ENCODE measurements around the gene TMTC1. TPM values are rescaled to one million over a fixed set of nuclear protein-coding genes. Genes with fewer than 3 reads are reported as not detected.
"Not testable (repeated sequence)": the region's sequence is repeated elsewhere in the genome, so short reads cannot be mapped to it uniquely, and the experiment has no call there.

The TMTC1 gene
- polyA plus RNA-seq, 3 donors, result 3.0 to 35.1 (median 19.2) TPM

DNA sequence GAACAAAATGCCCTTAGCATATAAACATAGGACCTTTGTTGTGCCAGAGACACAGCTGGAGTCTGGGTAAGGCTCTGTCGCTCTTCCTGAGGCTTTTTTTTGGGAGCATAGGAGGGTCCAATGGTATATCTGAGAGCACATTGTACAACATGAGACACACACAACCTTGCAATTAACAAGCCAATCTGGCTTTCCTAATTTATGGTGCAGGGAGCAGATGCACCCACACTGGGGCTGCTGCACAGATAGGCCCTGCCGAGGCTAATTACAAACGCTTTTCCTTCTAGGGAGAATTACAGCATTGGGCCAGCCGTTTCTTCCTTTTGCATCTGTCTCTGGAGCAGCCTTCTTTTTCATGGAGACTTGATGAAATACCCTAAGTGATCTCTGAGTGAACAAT lies 211.3 kb downstream of the TMTC1 start:
- no peak overlapping the region for H3K27ac ChIP-seq (ENCODE audit: low read depth, low read length)
- 82 to 93% (median 89%) methylated on average over 4 of the region's 4 CpGs for WGBS, 3 donors

DNA sequence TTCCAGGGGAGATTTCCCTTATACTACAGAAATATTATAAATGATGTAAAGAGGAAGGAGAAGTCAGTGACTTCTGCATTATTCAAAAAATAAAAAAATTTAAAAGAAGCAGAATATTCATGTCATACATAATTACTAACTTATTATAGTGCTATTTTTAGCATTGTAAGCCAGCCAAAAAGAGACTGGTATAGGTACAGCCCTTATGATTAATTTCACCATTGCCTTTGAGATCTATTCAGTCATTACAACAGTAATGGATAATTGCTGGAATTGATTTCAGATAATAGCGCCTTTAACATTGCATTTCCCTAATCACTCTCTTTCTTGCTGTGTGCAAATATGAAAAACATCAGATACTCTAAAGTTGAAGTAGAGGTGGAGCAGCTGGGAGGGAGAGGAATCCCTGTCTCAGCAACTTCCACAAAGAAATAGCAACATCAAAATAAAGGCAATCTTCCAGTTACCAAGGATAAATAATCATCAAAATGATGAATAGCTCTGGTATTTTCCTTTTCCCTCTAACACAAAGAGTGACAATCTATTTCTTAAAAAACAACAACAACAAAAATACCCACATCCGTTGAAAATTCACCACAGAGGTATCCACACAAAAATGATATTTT lies 214.5 kb downstream of the TMTC1 start:
- WGBS, 3 donors, result 56 to 67% (median 60%) methylated on average over 2 of the region's 2 CpGs

DNA sequence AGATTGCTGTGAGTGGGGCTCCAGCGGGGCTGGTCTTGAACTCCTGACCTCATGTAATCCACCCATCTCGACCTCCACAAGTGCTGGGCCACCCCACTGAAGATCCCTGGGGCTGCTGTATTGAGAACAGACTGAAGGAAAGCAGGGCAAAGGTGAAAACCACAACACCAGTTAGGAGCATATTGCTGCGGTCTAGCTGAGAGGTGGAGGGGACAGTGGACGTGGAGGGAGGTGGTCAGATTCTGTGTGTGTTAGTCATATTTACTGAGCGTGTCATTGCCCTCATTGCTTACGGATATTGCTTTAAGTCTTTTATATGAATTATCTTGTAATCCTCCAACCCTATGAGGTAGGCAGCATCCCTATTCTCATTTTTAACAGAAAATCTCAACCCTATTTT lies 217.3 kb downstream of the TMTC1 start:
- 71 to 82% (median 74%) methylated on average over 6 of the region's 6 CpGs for WGBS, 3 donors
- H3K27ac ChIP-seq (ENCODE audit: low read depth, low read length), result no peak overlapping the region

More for the DNA sequence above, 214.5 kb downstream of the TMTC1 start:
- H3K27ac ChIP-seq (ENCODE audit: low read depth, low read length), result no peak overlapping the region

DNA sequence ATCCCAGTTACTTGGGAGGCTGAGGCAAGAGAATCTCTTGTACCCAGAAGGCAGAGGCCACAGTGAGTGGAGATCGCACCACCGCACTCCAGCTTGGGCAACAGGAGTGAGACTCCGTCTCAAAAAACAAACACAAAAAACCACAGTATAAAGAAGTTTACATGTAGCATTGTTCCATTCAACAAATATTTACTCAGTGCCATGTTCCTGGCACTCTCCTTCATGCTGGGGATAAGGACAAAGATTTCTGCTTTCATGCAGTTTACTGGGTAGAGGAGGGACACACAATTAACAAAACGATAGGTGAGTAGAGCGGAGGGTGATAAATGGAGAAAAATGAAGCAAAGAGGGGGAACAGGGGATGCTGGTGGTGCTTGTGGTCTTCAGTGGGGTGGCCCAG lies 218.0 kb downstream of the TMTC1 start:
- 80 to 96% (median 92%) methylated on average over 5 of the region's 5 CpGs for WGBS, 3 donors
- no peak overlapping the region for H3K27ac ChIP-seq (ENCODE audit: low read depth, low read length)

DNA sequence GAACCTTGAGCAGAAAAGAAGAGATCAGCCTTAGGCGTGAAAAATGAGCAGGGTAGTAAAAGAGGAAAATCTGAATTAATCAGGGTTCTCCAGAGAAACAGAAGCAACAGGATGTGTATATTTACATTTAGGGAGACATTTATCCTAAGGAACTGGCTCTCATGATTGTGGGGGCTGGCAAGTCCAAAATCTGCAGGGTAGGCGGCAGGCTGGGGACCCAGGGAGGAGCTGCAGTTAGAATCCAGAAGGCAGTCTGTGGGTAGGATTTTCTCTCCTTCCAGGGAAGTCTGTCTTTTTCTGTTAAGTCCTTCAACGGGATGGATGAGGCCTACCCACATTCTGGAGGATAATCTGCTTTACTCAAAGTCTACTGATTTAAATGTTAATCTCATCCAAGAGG lies 218.8 kb downstream of the TMTC1 start:
- no peak overlapping the region for H3K27ac ChIP-seq (ENCODE audit: low read depth, low read length)
- WGBS, 3 donors, result 80 to 98% (median 97%) methylated on average over 3 of the region's 3 CpGs

DNA sequence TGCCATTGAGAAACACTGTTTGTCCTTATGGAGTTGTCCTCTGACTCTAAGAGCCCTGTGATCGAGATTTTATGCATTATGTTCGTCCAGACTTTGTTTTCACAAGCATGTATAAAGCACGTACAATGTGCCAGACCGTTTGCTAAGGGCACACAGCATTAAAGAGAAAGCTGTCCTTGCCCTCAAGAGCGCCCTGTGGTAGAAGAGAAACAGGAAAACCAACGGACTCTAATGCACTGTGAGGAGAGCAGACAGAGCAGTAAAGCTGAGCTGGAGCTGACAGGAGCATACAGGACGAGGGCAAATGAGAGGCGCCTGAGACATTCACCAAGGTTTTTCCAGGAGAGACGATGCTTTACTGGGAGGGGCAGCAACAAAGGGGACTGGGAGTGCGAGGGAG lies 220.1 kb downstream of the TMTC1 start:
- WGBS, 3 donors, result 31 to 51% (median 38%) methylated on average over 10 of the region's 10 CpGs
- no peak overlapping the region for H3K27ac ChIP-seq (ENCODE audit: low read depth, low read length)

DNA sequence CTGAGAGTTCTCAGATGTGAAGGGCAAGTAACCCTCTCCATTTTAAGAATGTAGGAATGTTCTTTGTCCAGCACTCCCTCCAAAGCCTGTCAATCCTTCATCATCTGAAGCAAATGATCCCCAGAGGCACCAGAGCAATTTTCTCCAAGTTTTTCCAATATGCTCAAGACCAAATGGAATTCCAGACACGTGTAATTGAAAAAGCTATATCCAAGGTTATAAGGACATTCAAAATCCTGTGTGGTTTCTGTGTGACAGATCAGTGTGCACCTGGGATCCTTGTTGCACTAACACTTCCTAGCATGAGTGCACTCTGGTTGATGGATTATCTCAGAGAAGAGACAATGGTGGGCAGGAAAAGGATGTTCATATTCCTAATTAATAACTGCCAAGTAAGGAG lies 220.7 kb downstream of the TMTC1 start:
- 29 to 60% (median 57%) methylated on average over 1 of the region's 1 CpG for WGBS, 3 donors
- peak overlapping the region; percentile 8 for H3K27ac ChIP-seq (ENCODE audit: low read depth, low read length)

DNA sequence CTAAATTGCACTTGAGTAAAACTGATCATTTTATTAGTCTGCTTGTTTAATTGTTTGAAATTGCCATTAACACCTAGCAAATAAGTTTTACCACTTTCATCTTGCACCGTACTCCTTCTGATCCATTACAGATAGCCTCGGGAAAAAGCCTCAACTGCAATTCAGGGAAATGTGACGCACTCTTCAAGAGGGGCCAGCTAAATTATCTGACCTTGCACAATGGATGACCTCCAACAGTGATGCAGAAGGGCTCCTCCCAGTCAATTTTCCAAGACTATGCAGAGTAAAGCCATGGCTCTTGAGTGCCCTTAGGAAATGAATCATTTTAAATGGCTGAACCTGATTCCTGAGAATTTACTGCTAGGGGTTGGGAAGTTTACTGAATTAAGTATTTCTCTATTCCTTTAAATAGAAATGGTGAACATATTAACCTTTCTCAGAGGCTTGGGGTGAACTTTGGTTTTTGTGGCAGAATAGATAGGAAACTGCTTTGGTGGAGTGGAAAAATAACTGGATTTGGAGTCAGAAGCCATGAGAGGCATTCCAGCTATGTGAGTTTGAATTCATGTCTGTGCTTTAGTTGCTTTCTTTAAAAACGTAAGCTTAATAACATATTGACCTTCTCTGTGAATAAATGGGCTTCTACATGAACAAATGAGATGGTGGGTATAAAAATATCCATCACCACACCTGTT lies 221.5 kb downstream of the TMTC1 start:
- WGBS, 3 donors, result 35 to 55% (median 53%) methylated on average over 4 of the region's 4 CpGs

DNA sequence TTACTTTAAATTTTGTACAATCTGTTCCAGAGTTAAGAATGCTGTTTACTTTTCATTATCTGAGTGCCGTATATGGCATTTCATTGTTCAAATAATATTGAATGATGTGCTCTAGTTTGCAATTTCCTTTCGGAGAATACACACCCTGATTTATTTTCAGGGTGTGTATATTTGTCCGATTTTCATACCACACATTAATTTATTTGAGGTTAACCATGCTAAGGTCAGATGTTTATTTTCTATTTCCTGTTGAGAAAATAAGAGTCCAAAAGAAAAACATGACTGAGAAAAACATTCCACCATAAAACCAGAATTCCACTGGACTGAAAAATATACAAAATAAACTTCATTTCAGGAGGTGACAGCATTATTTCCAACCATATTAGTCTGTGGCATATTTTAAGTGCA lies 222.1 kb downstream of the TMTC1 start:
- H3K27ac ChIP-seq (ENCODE audit: low read depth, low read length), result no peak overlapping the region
- 27 to 44% (median 39%) methylated on average over 3 of the region's 3 CpGs for WGBS, 3 donors

More for the DNA sequence above, 221.5 kb downstream of the TMTC1 start:
- no peak overlapping the region for H3K27ac ChIP-seq (ENCODE audit: low read depth, low read length)

DNA sequence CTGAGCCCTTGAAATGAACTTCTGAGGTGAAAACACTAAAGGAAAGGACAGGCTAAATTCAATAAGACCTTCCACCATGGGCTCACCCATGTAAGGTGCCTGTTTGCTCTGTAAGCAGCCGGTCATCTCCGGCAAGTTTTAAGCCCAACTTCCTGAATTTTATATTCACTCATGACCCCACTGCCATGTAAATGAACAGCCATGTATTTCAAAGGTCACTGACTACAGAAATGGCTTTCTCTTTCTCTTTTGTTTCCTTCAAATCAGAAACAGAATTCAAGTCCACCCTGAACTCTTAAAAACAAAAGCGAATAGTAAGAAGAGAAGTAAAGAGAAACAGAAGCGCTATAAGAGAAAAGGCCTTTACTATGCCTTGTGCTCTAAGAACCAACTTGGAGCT lies 224.5 kb downstream of the TMTC1 start:
- no peak overlapping the region for H3K27ac ChIP-seq (ENCODE audit: low read depth, low read length)
- 51 to 57% (median 53%) methylated on average over 4 of the region's 4 CpGs for WGBS, 3 donors

DNA sequence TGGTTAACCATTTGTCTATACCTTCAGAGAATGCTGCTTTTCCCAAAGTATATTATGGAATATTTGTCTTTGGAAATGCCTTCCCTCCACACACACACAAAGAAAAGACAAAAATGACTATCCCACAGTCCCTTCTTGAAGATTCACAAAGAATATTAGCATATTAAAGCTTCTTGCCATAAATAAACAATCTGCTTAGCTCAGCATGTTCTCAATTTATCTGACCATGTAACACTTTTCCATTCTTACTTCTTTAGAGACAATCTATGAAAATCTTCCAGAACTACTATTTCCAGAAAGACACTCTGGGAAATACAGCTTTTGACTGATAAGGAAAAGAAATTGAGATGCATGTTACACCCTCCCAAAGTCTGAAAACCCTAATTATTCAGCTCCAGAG lies 227.4 kb downstream of the TMTC1 start:
- no peak overlapping the region for H3K27ac ChIP-seq (ENCODE audit: low read depth, low read length)

DNA sequence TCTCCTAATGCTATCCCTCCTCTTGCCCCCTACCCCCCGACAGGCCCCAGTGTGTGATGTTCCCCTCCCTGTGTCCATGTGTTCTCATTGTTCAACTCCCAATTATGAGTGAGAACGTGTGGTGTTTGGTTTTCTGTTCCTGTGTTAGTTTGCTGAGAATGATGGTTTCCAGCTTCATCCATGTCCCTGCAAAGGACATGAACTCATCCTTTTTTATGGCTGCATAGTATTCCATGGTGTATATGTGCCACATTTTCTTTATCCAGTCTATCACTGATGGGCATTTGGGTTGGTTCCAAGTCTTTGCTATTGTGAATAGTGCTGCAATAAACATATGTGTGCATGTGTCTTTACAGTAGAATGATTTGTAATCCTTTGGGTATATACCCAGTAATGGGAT lies 228.3 kb downstream of the TMTC1 start:
- WGBS, 3 donors, result 71 to 97% (median 89%) methylated on average over 2 of the region's 2 CpGs

DNA sequence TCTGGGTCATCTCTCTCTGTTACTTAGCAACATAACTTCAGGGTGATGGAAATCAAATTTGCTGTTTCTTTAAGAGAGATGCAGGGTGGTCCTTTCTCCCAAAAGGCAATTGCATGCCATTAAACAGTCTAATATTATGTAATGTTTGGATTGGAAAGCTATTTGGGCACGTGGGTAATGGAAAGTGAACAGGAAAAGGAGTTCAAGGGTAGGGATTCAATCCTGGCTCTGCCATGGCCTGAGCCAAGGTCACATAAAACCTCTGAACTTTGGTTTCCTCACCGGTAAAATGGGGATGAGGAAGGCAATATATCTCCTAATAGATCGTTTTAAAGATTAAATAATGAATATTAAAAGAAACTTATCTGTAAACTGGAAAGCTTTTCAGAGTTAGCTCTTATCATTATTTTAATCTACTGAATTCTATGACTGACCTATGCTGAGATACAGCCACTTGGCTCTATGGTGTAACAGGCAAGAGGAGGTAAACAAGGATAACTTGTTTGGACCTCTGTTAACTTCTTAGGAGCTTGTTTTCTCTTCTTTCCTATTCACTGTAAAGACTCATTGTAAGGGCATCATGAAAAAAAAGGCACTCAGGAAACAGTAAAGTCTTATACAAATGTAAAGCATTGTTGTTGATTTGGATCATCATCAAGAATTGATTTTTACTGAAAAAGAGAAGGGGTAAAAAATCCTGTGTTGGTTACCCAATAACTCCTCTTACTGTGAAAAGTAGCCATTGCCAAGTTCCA lies 230.6 kb downstream of the TMTC1 start:
- no peak overlapping the region for H3K27ac ChIP-seq (ENCODE audit: low read depth, low read length)
- WGBS, 3 donors, result 36 to 45% (median 38%) methylated on average over 3 of the region's 3 CpGs

More for the DNA sequence above, 228.3 kb downstream of the TMTC1 start:
- H3K27ac ChIP-seq (ENCODE audit: low read depth, low read length), result not testable (repeated sequence)

DNA sequence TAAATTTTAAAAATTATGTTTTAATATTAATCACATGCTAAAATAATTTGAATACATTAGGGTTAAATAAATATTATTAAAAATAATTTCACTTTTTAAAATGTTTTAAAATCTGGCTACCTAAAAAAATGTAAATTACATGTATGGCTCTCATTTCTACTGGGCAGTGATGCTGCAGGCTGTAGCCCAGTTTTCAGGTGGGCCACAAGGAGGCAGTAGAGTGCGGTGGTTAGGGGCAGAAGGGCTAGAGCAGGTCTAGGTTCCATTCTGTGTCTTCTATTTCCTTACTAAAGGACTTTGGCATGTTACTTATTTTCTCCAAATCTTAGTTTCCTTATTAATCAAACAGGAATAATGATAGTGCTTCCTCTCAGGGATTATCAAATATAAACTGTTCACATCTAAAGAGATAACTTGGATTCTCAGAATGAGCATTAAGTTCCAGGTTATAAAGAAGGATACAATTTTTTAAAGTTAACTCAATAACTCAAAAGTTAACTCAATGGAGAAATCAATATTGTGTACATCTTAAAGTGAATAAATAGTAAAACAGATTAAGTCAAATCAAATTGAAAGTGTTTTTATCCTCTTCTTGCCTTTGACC lies 231.3 kb downstream of the TMTC1 start:
- WGBS, 3 donors, result 4 to 14% (median 11%) methylated on average over 1 of the region's 1 CpG
- no peak overlapping the region for H3K27ac ChIP-seq (ENCODE audit: low read depth, low read length)

DNA sequence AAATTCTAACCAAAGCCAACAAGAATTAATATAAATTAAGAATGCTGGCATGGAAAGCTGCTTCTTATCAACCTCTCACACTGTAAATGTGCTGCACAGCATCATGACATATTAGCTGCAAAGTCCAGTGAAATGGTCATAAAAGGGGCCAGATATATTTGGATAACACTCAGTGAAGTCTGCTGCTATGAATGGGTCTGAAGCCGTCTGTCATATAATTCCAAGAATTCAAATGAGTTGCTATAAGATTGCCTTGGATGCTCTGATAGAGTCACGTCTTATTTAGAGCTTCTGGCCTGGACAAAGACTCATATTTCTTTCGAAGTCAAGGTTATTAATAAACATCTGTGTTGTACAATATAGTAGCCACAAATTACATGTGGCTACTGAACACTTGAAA lies 231.9 kb downstream of the TMTC1 start:
- H3K27ac ChIP-seq (ENCODE audit: low read depth, low read length), result no peak overlapping the region
- WGBS, 3 donors, result 48 to 74% (median 72%) methylated on average over 3 of the region's 3 CpGs

DNA sequence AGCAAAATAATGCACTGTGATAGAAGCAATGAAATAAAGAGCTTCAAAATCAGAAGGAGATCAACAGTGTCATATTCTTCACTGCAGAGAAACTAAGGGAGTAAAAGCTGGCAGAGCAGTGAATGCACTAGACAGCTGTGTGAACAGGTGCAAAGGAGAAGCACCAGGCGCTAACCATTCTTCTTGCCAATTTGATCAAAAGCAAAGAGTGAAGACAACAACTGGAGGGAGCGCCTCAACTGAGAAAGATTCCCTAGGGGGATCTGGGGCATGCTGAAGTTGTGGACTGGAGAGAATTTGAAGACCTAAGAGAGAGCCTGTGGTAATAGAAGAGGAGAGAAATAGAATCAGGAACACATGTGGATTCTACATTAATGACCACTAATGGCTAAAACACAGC lies 235.9 kb downstream of the TMTC1 start:
- 93 to 95% (median 94%) methylated on average over 2 of the region's 2 CpGs for WGBS, 3 donors
- no peak overlapping the region for H3K27ac ChIP-seq (ENCODE audit: low read depth, low read length)

DNA sequence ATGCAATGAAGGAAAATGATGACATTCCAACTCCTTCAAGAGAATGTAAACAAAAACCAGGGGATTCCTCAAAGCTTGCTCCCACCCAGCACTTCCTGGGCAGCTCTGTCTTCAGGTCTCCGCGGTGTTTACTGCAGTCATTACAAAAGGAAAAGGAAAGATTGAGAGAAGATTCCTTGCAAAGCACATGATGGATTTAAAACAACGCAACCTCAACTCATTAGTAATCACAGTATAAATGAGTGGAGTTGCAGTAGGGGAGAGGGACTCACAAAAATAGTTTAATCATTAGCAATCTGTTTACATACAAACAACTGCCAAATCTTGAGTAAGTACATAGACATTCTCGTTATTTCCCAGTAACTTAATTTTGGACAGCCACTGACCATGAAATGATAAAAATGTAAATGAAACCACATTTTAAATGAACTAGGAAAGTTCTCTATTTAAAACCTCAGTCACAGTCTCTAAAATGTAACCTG lies 236.6 kb downstream of the TMTC1 start:
- no peak overlapping the region for H3K27ac ChIP-seq (ENCODE audit: low read depth, low read length)
- 18 to 61% (median 39%) methylated on average over 4 of the region's 4 CpGs for WGBS, 3 donors

DNA sequence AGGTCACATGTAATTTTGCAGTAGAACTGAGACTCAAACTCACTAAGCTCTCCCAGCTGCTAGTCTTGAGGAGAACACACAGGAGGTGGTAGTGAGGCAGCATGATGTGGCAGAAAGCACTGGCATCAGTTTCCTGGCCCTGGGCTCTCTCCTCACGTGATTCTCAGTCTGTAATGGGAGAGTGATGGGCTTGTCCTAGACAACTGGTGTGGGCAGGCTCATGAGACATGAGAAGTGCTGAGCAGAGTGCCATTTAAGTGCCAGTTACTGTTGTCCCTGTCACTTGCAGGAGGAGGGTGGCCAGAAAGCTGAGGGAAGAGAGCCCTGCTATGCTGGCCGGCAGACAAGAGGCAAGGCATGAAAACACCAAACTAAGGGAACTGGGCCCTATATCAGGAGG lies 237.7 kb downstream of the TMTC1 start:
- 76 to 81% (median 77%) methylated on average over 2 of the region's 2 CpGs for WGBS, 3 donors
- no peak overlapping the region for H3K27ac ChIP-seq (ENCODE audit: low read depth, low read length)

DNA sequence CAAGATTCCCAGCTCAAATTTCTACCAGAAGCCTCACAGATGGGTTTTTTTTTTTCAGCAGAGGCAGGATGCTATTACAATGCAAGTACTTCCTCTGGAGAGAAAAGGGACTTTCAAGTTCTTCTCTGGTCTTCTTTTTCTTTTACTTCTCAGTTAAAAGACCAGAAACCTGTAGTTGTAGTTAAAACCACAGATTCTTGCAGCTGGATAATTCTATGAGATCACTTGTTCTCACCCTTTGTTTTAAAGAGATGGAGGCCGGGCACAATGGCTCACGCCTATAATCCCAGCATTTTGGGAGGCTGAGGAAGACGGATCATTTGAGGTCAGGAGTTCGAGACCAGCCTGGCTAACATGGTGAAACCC lies 238.7 kb downstream of the TMTC1 start:
- H3K27ac ChIP-seq (ENCODE audit: low read depth, low read length), result no peak overlapping the region
- WGBS, 3 donors, result 75 to 89% (median 84%) methylated on average over 4 of the region's 4 CpGs
